IMR-90 (cell line): ENCODE results near the gene LRFN4. TPM values are rescaled to one million over a fixed set of nuclear protein-coding genes. Genes with fewer than 3 reads are reported as not detected.

ENCODE experiments used
- ATAC-seq: fragments of 200-7000 bp; cut with Tn5 transposase; 2 replicates; pipeline ENCODE4 v1.9.1; 2020; ENCODE audit warnings: low read depth, mild to moderate bottlenecking, moderate library complexity
- BruUV-seq: library from RNA; stranded (reverse); fragments of 400-500 nt; replicated peaks from 2 replicates; lab custom pipeline; 2021; lab: Mats Ljungman, UMichigan
- CTCF ChIA-PET: fragments of 300-600 bp; formaldehyde crosslinking; extraction: SDS; loops from one replicate; lab custom pipeline; 2021; ENCODE audit warnings: antibody characterized with exemption; lab: Yijun Ruan, JAX
- POLR2A ChIA-PET: fragments of 300-600 bp; sonication (Branson Sonifier 250); formaldehyde crosslinking; loops from one replicate; lab custom pipeline; 2022; ENCODE audit warnings: antibody characterized with exemption; ENCODE audit not compliant: unreplicated experiment; lab: Charles Lee
- DNase-seq: peaks from one replicate; pipeline ENCODE4 v3.0.0; 2013
- H2AFZ ChIP-seq: replicated peaks from 2 replicates; pipeline ENCODE3; 2013; ENCODE audit warnings: low read length, mild to moderate bottlenecking; ENCODE audit not compliant: poor library complexity
- H2AK5ac ChIP-seq: 2 replicates; pipeline ENCODE4 v1.6.1; 2013; ENCODE audit warnings: low read depth, low read length, inconsistent platforms
- H2AK9ac ChIP-seq: replicated peaks from 2 replicates; pipeline ENCODE3; 2013; ENCODE audit warnings: mild to moderate bottlenecking, low read depth, low read length, moderate library complexity; ENCODE audit not compliant: poor library complexity
- H2BK120ac ChIP-seq: 2 replicates; pipeline ENCODE4 v1.6.1; 2013; ENCODE audit warnings: low read depth, low read length, inconsistent platforms
- H2BK15ac ChIP-seq: 3 replicates; pipeline ENCODE4 v1.6.1; 2013; ENCODE audit warnings: low read depth, low read length, inconsistent platforms
- H2BK20ac ChIP-seq: 2 replicates; pipeline ENCODE4 v1.6.1; 2013; ENCODE audit warnings: low read depth, mild to moderate bottlenecking, inconsistent platforms, low read length, moderate library complexity
- H2BK5ac ChIP-seq: 2 replicates; pipeline ENCODE4 v1.6.1; 2013; ENCODE audit warnings: mild to moderate bottlenecking, low read depth, low read length, inconsistent platforms; ENCODE audit not compliant: poor library complexity, severe bottlenecking
- H3K14ac ChIP-seq: replicated peaks from 2 replicates; pipeline ENCODE4 v1.6.1; 2013; ENCODE audit warnings: low read depth, low read length, inconsistent platforms
- H3K18ac ChIP-seq: 2 replicates; pipeline ENCODE4 v1.6.1; 2013; ENCODE audit warnings: low read depth, low read length, control low read depth
- H3K23ac ChIP-seq: 2 replicates; pipeline ENCODE4 v1.6.1; 2013; ENCODE audit warnings: low read depth, low read length, inconsistent platforms
- H3K27ac ChIP-seq: 2 replicates; pipeline ENCODE4 v1.5.1; 2013; ENCODE audit warnings: mild to moderate bottlenecking, control low read depth, low read length; ENCODE audit not compliant: insufficient read depth
- H3K27me3 ChIP-seq: 2 replicates; pipeline ENCODE4 v1.6.1; 2013; ENCODE audit warnings: low read length; ENCODE audit not compliant: control insufficient read depth, insufficient read depth
- H3K36me3 ChIP-seq: 2 replicates; pipeline ENCODE4 v1.6.1; 2013; ENCODE audit warnings: low read length, mixed read lengths; ENCODE audit not compliant: control insufficient read depth, insufficient read depth
- H3K4ac ChIP-seq: 2 replicates; pipeline ENCODE4 v1.6.1; 2013; ENCODE audit warnings: low read depth, low read length, inconsistent platforms
- H3K4me1 ChIP-seq: 2 replicates; pipeline ENCODE4 v1.6.1; 2013; ENCODE audit warnings: low read length, mixed read lengths; ENCODE audit not compliant: control insufficient read depth, insufficient read depth
- H3K4me2 ChIP-seq: 2 replicates; pipeline ENCODE4 v1.6.1; 2013; ENCODE audit warnings: low read depth, mild to moderate bottlenecking, control low read depth, low read length, moderate library complexity
- H3K4me3 ChIP-seq: 2 replicates; pipeline ENCODE4 v1.5.1; 2013; ENCODE audit warnings: low read depth, mild to moderate bottlenecking, control low read depth, low read length, moderate library complexity; ENCODE audit not compliant: insufficient read depth
- H3K56ac ChIP-seq: 2 replicates; pipeline ENCODE4 v1.6.1; 2013; ENCODE audit warnings: low read length, inconsistent platforms; ENCODE audit not compliant: insufficient read depth; ENCODE audit errors: extremely low read depth
- H3K79me1 ChIP-seq, 2 experiments: 2 replicates each; pipeline ENCODE4 v1.6.1; 2013; ENCODE audit warnings: low read length in 2 of 2, inconsistent platforms in 1 of 2, low read depth in 1 of 2
- H3K9ac ChIP-seq: 2 replicates; pipeline ENCODE4 v1.6.1; 2013; ENCODE audit warnings: low read depth, low read length, control low read depth
- H3K9me1 ChIP-seq: 2 replicates; pipeline ENCODE4 v1.6.1; 2013; ENCODE audit warnings: low read length, inconsistent platforms; ENCODE audit not compliant: insufficient read depth
- H3K9me3 ChIP-seq: 2 replicates; pipeline ENCODE4 v1.6.1; 2013; ENCODE audit warnings: low read length; ENCODE audit not compliant: control insufficient read depth, insufficient read depth
- H4K20me1 ChIP-seq: 2 replicates; pipeline ENCODE4 v1.6.1; 2013; ENCODE audit warnings: low read length, inconsistent platforms; ENCODE audit not compliant: insufficient read depth
- H4K5ac ChIP-seq: 2 replicates; pipeline ENCODE4 v1.6.1; 2013; ENCODE audit warnings: mild to moderate bottlenecking, low read depth, low read length, control low read depth
- H4K8ac ChIP-seq, 2 experiments: 2 replicates each; pipeline ENCODE4 v1.6.1; 2013; ENCODE audit warnings: low read depth in 2 of 2, low read length in 2 of 2, control low read depth in 1 of 2, inconsistent platforms in 1 of 2
- H4K91ac ChIP-seq: 2 replicates; pipeline ENCODE4 v1.6.1; 2013; ENCODE audit warnings: low read depth, low read length, inconsistent platforms; ENCODE audit not compliant: insufficient read depth
- BHLHE40 ChIP-seq: fragments of 150-350 bp; IDR thresholded peaks from 2 replicates; pipeline ENCODE4 v1.6.1; 2016; ENCODE audit warnings: mild to moderate bottlenecking, low read depth, low read length
- CHD1 ChIP-seq: IDR thresholded peaks from 2 replicates; pipeline ENCODE4 v1.6.1; 2012; ENCODE audit warnings: low read depth, low read length, improper control_type of control experiment
- FOS ChIP-seq: fragments of 150-350 bp; IDR thresholded peaks from 2 replicates; pipeline ENCODE4 v1.6.1; 2016; ENCODE audit warnings: low read depth, low read length
- MAFK ChIP-seq: IDR thresholded peaks from 2 replicates; pipeline ENCODE4 v1.6.1; 2012; ENCODE audit warnings: low read depth, low read length, improper control_type of control experiment
- MXI1 ChIP-seq: IDR thresholded peaks from 2 replicates; pipeline ENCODE4 v1.6.1; 2012; ENCODE audit warnings: low read depth, mild to moderate bottlenecking, low read length, moderate library complexity, borderline replicate concordance
- RAD21 ChIP-seq: IDR thresholded peaks from 2 replicates; pipeline ENCODE4 v1.6.1; 2012; ENCODE audit warnings: low read length, improper control_type of control experiment
- WGBS, 2 experiments: methylation state at CpG; one replicate each; pipeline versions ENCODE4 v1.1.5 to v1.1.7; 2013; ENCODE audit warnings: missing lambda C conversion rate in 2 of 2; ENCODE audit not compliant: insufficient read length in 1 of 2; ENCODE audit errors: extremely low coverage in 2 of 2; 5-methylcytosine and 5-hydroxymethylcytosine counted together
- dilution Hi-C: fragments of 300-500 bp; cut with HindIII; formaldehyde crosslinking; loops from one replicate; pipeline ENCODE4 v1.14.3; 2018; ENCODE audit warnings: low sequenced_read_pairs; ENCODE audit not compliant: unreplicated experiment
- in situ Hi-C: fragments of 300-500 bp; cut with MboI; formaldehyde crosslinking; loops from 3 replicates; pipeline ENCODE4 v1.14.3; 2019; ENCODE audit warnings: low sequenced_read_pairs, inconsistent platforms, mixed read lengths
- intact Hi-C: fragments of 100-400 bp; cut with micrococcal nuclease; formaldehyde crosslinking; loops from 2 replicates; pipeline ENCODE4 v1.10.0; 2022
- polyA plus RNA-seq, 3 experiments: library from polyadenylated mRNA; depleted of rRNA; stranded (reverse); fragments of >200 nt; gene quantifications; 2 replicates each; pipeline ENCODE4 v1.2.3, GENCODE V29; 2012; ENCODE audit warnings: low replicate concordance in 1 of 3
- total RNA-seq: library from RNA; depleted of rRNA; stranded (reverse); fragments of >200 nt; gene quantifications from 2 replicates; pipeline ENCODE4 v1.2.3, GENCODE V29; 2012

The LRFN4 gene
- total and polyA plus RNA-seq, 2 of the 4 experiments (the other 2 are of a cell fraction) = 6.1 to 18.9 TPM

DNA sequence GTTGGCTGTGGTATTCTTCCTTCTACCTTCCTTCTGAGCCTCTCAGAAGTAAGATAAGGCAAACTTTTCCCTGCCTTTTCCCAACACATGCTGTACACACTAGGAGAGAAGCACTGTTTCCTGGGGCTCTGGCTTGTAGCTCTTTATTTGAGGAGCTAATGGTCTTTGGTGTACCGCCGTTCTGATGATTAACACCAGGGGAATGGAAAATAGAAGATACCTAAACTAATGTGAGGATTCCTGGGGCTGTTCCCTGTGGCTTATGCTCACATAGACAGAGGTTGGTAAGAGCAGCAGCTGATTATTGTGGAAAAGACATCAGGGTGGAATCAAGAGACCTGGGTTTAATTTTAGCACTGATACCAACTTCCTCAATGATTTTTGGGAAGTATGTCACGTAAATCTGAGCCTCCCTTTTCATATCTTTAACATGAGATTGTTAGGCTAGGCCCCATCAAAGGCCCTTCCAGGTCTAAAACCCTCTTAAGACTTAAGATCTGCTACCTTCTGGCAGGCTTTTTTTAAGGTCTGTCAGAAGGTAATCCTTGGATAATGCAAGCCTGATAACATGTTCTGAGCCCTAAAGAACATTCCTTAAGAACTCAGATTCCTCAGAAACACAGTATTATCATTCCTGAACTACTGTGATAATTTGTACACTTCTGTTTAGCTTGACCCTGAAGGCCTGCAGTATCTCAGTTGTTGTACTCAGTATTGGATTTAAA is 38.5 kb upstream of the LRFN4 start:
- no peak overlapping the region for H2BK5ac ChIP-seq
- no peaks in the 10 kb centered on the region for H4K20me1 ChIP-seq
- H2AK9ac ChIP-seq = no peak overlapping the region
- H4K8ac ChIP-seq = no peak overlapping the region
- no peak overlapping the region for H3K4me3 ChIP-seq
- dilution Hi-C loops = no loop called here
- H2AK5ac ChIP-seq = no peak overlapping the region
- H3K36me3 ChIP-seq = peaks cover 2% of the 10 kb centered on the region; the same call in 1 of the 2 replicates
- H2BK15ac ChIP-seq = no peak overlapping the region
- intact Hi-C loops = loop anchor here (5.0 to 10.0 kb wide), 3 partner anchors 36 to 91 kb away; partner anchors contain the start of gene SPTBN2
- H2BK120ac ChIP-seq = no peak overlapping the region
- H3K4me2 ChIP-seq = no peak overlapping the region
- H3K4me1 ChIP-seq = peaks cover 2% of the 10 kb centered on the region; the same call in 1 of the 2 replicates
- no peak overlapping the region for H4K5ac ChIP-seq
- H3K9me3 ChIP-seq = no peaks in the 10 kb centered on the region
- no peak overlapping the region for H2AFZ ChIP-seq
- no peak overlapping the region for H3K56ac ChIP-seq
- no peak overlapping the region for H3K14ac ChIP-seq
- no peak overlapping the region for H3K18ac ChIP-seq
- no peak overlapping the region for H3K23ac ChIP-seq
- no peak overlapping the region for H3K4ac ChIP-seq
- H3K79me1 ChIP-seq = no peaks in the 10 kb centered on the region
- peak; percentile 37; the same call in 1 of the 2 replicates for ATAC-seq
- no peak overlapping the region for H3K27ac ChIP-seq
- WGBS, 2 experiments = 83% methylated on average over 2 of the region's 3 CpGs; no CpG with 5 or more reads in 1 of the 2 experiments
- DNase-seq = peak; percentile 12
- no TSS peak for BruUV-seq
- POLR2A ChIA-PET = no interaction called here
- CTCF ChIA-PET = no interaction called here
- in situ Hi-C loops = no loop called here
- no peaks in the 10 kb centered on the region for H3K27me3 ChIP-seq
- no peak overlapping the region for H4K91ac ChIP-seq
- TF ChIP-seq FOS (no peak), MAFK (no peak), RAD21 (no peak), CHD1 (no peak), MXI1 (no peak), BHLHE40 (no peak)
- no peaks in the 10 kb centered on the region for H3K9me1 ChIP-seq
- no peak overlapping the region for H3K9ac ChIP-seq
- no peak overlapping the region for H2BK20ac ChIP-seq
